Measurements from ENCODE around the gene BCORL1. TPM values are rescaled to one million over a fixed set of nuclear protein-coding genes. Genes with fewer than 3 reads are reported as not detected.

BCORL1 gene
- total RNA-seq, 2 experiments from 2014 or later: 9.2 to 10.5 TPM

- no peak for DNase-seq
- Mint-ChIP-seq H3K36me3 (no peaks in the 10 kb centered on the region), H3K4me3 (peak overlapping the region; percentile 48), H3K27me3 (no peaks in the 10 kb centered on the region), H3K27ac (no peak overlapping the region), H3K4me1 (ENCODE audit: low read depth) (no peaks in the 10 kb centered on the region), H3K9me3 (no peaks in the 10 kb centered on the region)
- ChIA-PET CTCF (interaction anchor here (0.9 to 1.9 kb wide), 2 partner anchors 18 to 54 kb away, joined by 3 to 5 read pairs; no protein-coding TSS in a partner anchor), POLR2A (no interaction called here)
- intact Hi-C loops (cut with micrococcal nuclease): no loop called here
Observed at GRCh38 chrX:129979207-129979920, 3.1 kb upstream of the BCORL1 start.

GRCh38 chrX:129980001-129980401, 2.4 kb upstream of the BCORL1 start:
- H3K9me3 Mint-ChIP-seq: no peaks in the 10 kb centered on the region
- no peak overlapping the region for H3K27ac Mint-ChIP-seq
- DNase-seq: peak; percentile 46

GRCh38 chrX:129980540-129981199, 1.8 kb upstream of the BCORL1 start:
- POLR2A ChIA-PET: no interaction called here
- peak; percentile 27 for DNase-seq
- no peaks in the 10 kb centered on the region for H3K9me3 Mint-ChIP-seq
- intact Hi-C loops (cut with micrococcal nuclease): loop anchor here (5.0 kb wide), 1 partner anchor 203 kb away; the partner anchor contains the start of gene SASH3
- H3K4me3 Mint-ChIP-seq: no peak overlapping the region
- no peaks in the 10 kb centered on the region for H3K27me3 Mint-ChIP-seq
- no peaks in the 10 kb centered on the region for H3K36me3 Mint-ChIP-seq
- H3K4me1 Mint-ChIP-seq (ENCODE audit: low read depth): peaks cover 10% of the 10 kb centered on the region
- H3K27ac Mint-ChIP-seq: no peak overlapping the region
- CTCF ChIA-PET: no interaction called here

More at GRCh38 chrX:129980001-129980401, 2.4 kb upstream of the BCORL1 start:
- ChIA-PET CTCF (interaction anchor here (1.9 kb wide), 1 partner anchor 54 kb away, joined by 5 read pairs; no protein-coding TSS in a partner anchor), POLR2A (no interaction called here)
- intact Hi-C loops (cut with micrococcal nuclease): loop anchor here (5.0 kb wide), 1 partner anchor 203 kb away; the partner anchor contains the start of gene SASH3
- peaks cover 4% of the 10 kb centered on the region for H3K4me1 Mint-ChIP-seq (ENCODE audit: low read depth)
- H3K36me3 Mint-ChIP-seq: no peaks in the 10 kb centered on the region
- peak overlapping the region; percentile 20 for H3K4me3 Mint-ChIP-seq
- H3K27me3 Mint-ChIP-seq: no peaks in the 10 kb centered on the region

GRCh38 chrX:129981200-129981553, 1.3 kb upstream of the BCORL1 start:
- ChIA-PET CTCF (no interaction called here), POLR2A (no interaction called here)
- peaks cover 10% of the 10 kb centered on the region for H3K4me1 Mint-ChIP-seq (ENCODE audit: low read depth)
- H3K4me3 Mint-ChIP-seq: no peak overlapping the region
- H3K36me3 Mint-ChIP-seq: no peaks in the 10 kb centered on the region
- DNase-seq: no peak
- intact Hi-C loops (cut with micrococcal nuclease): loop anchor here (5.0 kb wide), 1 partner anchor 204 kb away; the partner anchor contains the start of gene SASH3
- no peaks in the 10 kb centered on the region for H3K9me3 Mint-ChIP-seq
- H3K27me3 Mint-ChIP-seq: no peaks in the 10 kb centered on the region
- peak overlapping the region; percentile 16 for H3K27ac Mint-ChIP-seq

- no peak overlapping the region for H3K4me3 Mint-ChIP-seq
- H3K27me3 Mint-ChIP-seq: no peaks in the 10 kb centered on the region
- no peaks in the 10 kb centered on the region for H3K9me3 Mint-ChIP-seq
- no peak overlapping the region for H3K27ac Mint-ChIP-seq
- no peaks in the 10 kb centered on the region for H3K36me3 Mint-ChIP-seq
- CTCF ChIA-PET: no interaction called here
- DNase-seq: no peak
- H3K4me1 Mint-ChIP-seq (ENCODE audit: low read depth): peaks cover 11% of the 10 kb centered on the region
- intact Hi-C loops (cut with micrococcal nuclease): loop anchor here (1.0 to 5.0 kb wide), 5 partner anchors 21 to 205 kb away; partner anchors contain the start of genes SASH3 and UTP14A
- POLR2A ChIA-PET: no interaction called here
Observed at GRCh38 chrX:129981752-129982299, 609 bp upstream of the BCORL1 start.

- H3K4me1 Mint-ChIP-seq (ENCODE audit: low read depth): peaks cover 21% of the 10 kb centered on the region
- no peak for DNase-seq
Observed at GRCh38 chrX:129983575-129984110, 1.2 kb downstream of the BCORL1 start.

GRCh38 chrX:129984111-129984958, 1.9 kb downstream of the BCORL1 start:
- ChIA-PET POLR2A (no interaction called here), CTCF (no interaction called here)
- Mint-ChIP-seq H3K27me3 (no peaks in the 10 kb centered on the region), H3K4me1 (ENCODE audit: low read depth) (peaks cover 21% of the 10 kb centered on the region), H3K4me3 (peak overlapping the region; percentile 71), H3K27ac (no peak overlapping the region), H3K9me3 (no peaks in the 10 kb centered on the region), H3K36me3 (no peaks in the 10 kb centered on the region)
- intact Hi-C loops (cut with micrococcal nuclease): loop anchor here (5.0 kb wide), 1 partner anchor 207 kb away; the partner anchor contains the start of gene SASH3
- DNase-seq: peak; percentile 41

More at GRCh38 chrX:129983575-129984110, 1.2 kb downstream of the BCORL1 start:
- Mint-ChIP-seq H3K4me3 (no peak overlapping the region), H3K27me3 (no peaks in the 10 kb centered on the region), H3K36me3 (no peaks in the 10 kb centered on the region), H3K27ac (no peak overlapping the region), H3K9me3 (no peaks in the 10 kb centered on the region)
- ChIA-PET CTCF (no interaction called here), POLR2A (no interaction called here)
- intact Hi-C loops (cut with micrococcal nuclease): loop anchor here (2.0 to 5.0 kb wide), 2 partner anchors 77 to 206 kb away; partner anchors contain the start of genes SASH3 and UTP14A

GRCh38 chrX:129987871-129988270, 5.4 kb downstream of the BCORL1 start:
- Mint-ChIP-seq H3K9me3 (no peaks in the 10 kb centered on the region), H3K27ac (no peak overlapping the region), H3K4me3 (no peak overlapping the region), H3K4me1 (ENCODE audit: low read depth) (peaks cover 21% of the 10 kb centered on the region), H3K36me3 (no peaks in the 10 kb centered on the region), H3K27me3 (no peaks in the 10 kb centered on the region)
- CTCF ChIA-PET: interaction anchor here (1.3 kb wide), 1 partner anchor 73 kb away, joined by 4 read pairs; no protein-coding TSS in a partner anchor
- intact Hi-C loops (cut with micrococcal nuclease): no loop called here
- POLR2A ChIA-PET: no interaction called here
- DNase-seq: no peak

GRCh38 chrX:129992181-129992580, 9.7 kb downstream of the BCORL1 start:
- Mint-ChIP-seq H3K36me3 (no peaks in the 10 kb centered on the region), H3K4me3 (no peak overlapping the region), H3K27ac (no peak overlapping the region), H3K4me1 (ENCODE audit: low read depth) (peaks cover 8% of the 10 kb centered on the region), H3K9me3 (no peaks in the 10 kb centered on the region), H3K27me3 (no peaks in the 10 kb centered on the region)
- intact Hi-C loops (cut with micrococcal nuclease): no loop called here
- CTCF ChIA-PET: interaction anchor here (0.9 kb wide), 1 partner anchor 36 kb away, joined by 3 read pairs; no protein-coding TSS in a partner anchor
- POLR2A ChIA-PET: no interaction called here
- DNase-seq: no peak

- POLR2A ChIA-PET: no interaction called here
- no peak overlapping the region for H3K27ac Mint-ChIP-seq
- H3K4me3 Mint-ChIP-seq: no peak overlapping the region
Observed at GRCh38 chrX:129996120-129996519, 13.7 kb downstream of the BCORL1 start.

GRCh38 chrX:129997086-129997485, 14.7 kb downstream of the BCORL1 start:
- CTCF ChIA-PET: no interaction called here
- Mint-ChIP-seq H3K27me3 (no peaks in the 10 kb centered on the region), H3K9me3 (no peaks in the 10 kb centered on the region), H3K36me3 (no peaks in the 10 kb centered on the region), H3K27ac (no peak overlapping the region), H3K4me3 (no peak overlapping the region), H3K4me1 (ENCODE audit: low read depth) (peaks cover 14% of the 10 kb centered on the region)
- intact Hi-C loops (cut with micrococcal nuclease): no loop called here
- DNase-seq: no peak
- POLR2A ChIA-PET: no interaction called here

More at GRCh38 chrX:129996120-129996519, 13.7 kb downstream of the BCORL1 start:
- intact Hi-C loops (cut with micrococcal nuclease): no loop called here
- no peaks in the 10 kb centered on the region for H3K36me3 Mint-ChIP-seq
- peaks cover 5% of the 10 kb centered on the region for H3K4me1 Mint-ChIP-seq (ENCODE audit: low read depth)
- no peaks in the 10 kb centered on the region for H3K27me3 Mint-ChIP-seq
- no peaks in the 10 kb centered on the region for H3K9me3 Mint-ChIP-seq
- CTCF ChIA-PET: no interaction called here
- DNase-seq: no peak

Measured in activated CD4-positive, alpha-beta memory T cell treated with anti-CD3 and anti-CD28 coated beads for 36 hours (primary cell).